Hepatocyte (in vitro differentiated cells): ENCODE measurements around the gene CDH5. TPM values are rescaled to one million over a fixed set of nuclear protein-coding genes. Genes with fewer than 3 reads are reported as not detected.

Source experiments
- DNase-seq: peaks from one replicate; pipeline ENCODE4 v3.0.0-alpha.2; 2016; ENCODE audit warnings: low spot score
- H2AFZ ChIP-seq: fragments of 200-600 bp; sonication (generic); 2 replicates; pipeline ENCODE4 v1.6.0; 2016; ENCODE audit warnings: antibody characterized with exemption, mild to moderate bottlenecking
- H3K27ac ChIP-seq: fragments of 200-600 bp; sonication (generic); 2 replicates; pipeline ENCODE4 v1.5.1; 2016; ENCODE audit warnings: mild to moderate bottlenecking
- H3K27me3 ChIP-seq: fragments of 200-600 bp; sonication (generic); 2 replicates; pipeline ENCODE4 v1.6.1; 2016
- H3K36me3 ChIP-seq: fragments of 200-600 bp; sonication (generic); replicated peaks from 2 replicates; pipeline ENCODE4 v1.5.1; 2016; ENCODE audit warnings: low read depth; ENCODE audit not compliant: insufficient read depth
- H3K4me1 ChIP-seq: fragments of 200-600 bp; sonication (generic); 2 replicates; pipeline ENCODE4 v1.5.1; 2016; ENCODE audit warnings: mild to moderate bottlenecking, moderate library complexity; ENCODE audit not compliant: insufficient read depth
- H3K4me2 ChIP-seq: fragments of 200-600 bp; sonication (generic); 2 replicates; pipeline ENCODE4 v1.6.0; 2016
- H3K4me3 ChIP-seq: fragments of 200-600 bp; sonication (generic); 2 replicates; pipeline ENCODE4 v1.5.1; 2016; ENCODE audit warnings: mild to moderate bottlenecking
- H3K79me2 ChIP-seq: fragments of 200-600 bp; sonication (generic); 2 replicates; pipeline ENCODE4 v1.6.0; 2017; ENCODE audit warnings: mild to moderate bottlenecking
- H3K9me2 ChIP-seq: fragments of 200-600 bp; sonication (generic); replicated peaks from 2 replicates; pipeline ENCODE4 v1.6.0; 2017; ENCODE audit warnings: mild to moderate bottlenecking; ENCODE audit not compliant: insufficient read depth
- H3K9me3 ChIP-seq: fragments of 200-600 bp; sonication (generic); 2 replicates; pipeline ENCODE4 v1.5.1; 2016; ENCODE audit warnings: low read depth, mild to moderate bottlenecking
- H4K20me1 ChIP-seq: fragments of 200-600 bp; sonication (generic); 2 replicates; pipeline ENCODE4 v1.6.0; 2016; ENCODE audit warnings: mild to moderate bottlenecking; ENCODE audit not compliant: insufficient read depth, poor library complexity, severe bottlenecking
- CTCF ChIP-seq: fragments of 200-600 bp; sonication (generic); IDR thresholded peaks from 2 replicates; pipeline ENCODE4 v1.5.1; 2016; ENCODE audit warnings: antibody characterized with exemption, mild to moderate bottlenecking; ENCODE audit not compliant: poor library complexity
- EZH2 ChIP-seq: fragments of 200-600 bp; sonication (generic); IDR thresholded peaks from 2 replicates; pipeline ENCODE4 v1.6.1; 2016; ENCODE audit warnings: antibody characterized with exemption, mild to moderate bottlenecking, borderline replicate concordance
- EZH2phosphoT487 ChIP-seq: fragments of 200-600 bp; sonication (generic); IDR thresholded peaks from one replicate; pipeline ENCODE4 v1.6.1; 2018; ENCODE audit warnings: antibody characterized with exemption, mild to moderate bottlenecking, low read depth, moderate library complexity; ENCODE audit not compliant: unreplicated experiment, severe bottlenecking
- WGBS: methylation state at CpG from one replicate; pipeline ENCODE4 v1.1.6; 2016; ENCODE audit warnings: low lambda C conversion rate; ENCODE audit errors: missing lambda C conversion rate; 5-methylcytosine and 5-hydroxymethylcytosine counted together
- polyA plus RNA-seq: library from polyadenylated mRNA; unstranded; fragments of >200 nt; fragmentation: Nextera tagmentation; extraction: Ambion mirVana; gene quantifications from 2 replicates; pipeline ENCODE4 v1.2.1, GENCODE V29; 2016
- total RNA-seq: library from RNA; depleted of rRNA; stranded (reverse); fragments of >200 nt; gene quantifications from 2 replicates; pipeline ENCODE4 v1.2.3, GENCODE V29; 2014

Gene CDH5
- total and polyA plus RNA-seq, 2 experiments from 2014 or later: 0.88 to 2.2 TPM

GRCh38 chr16:66359811-66360608 is 6.5 kb upstream of the CDH5 start:
- no peak overlapping the region for H3K4me2 ChIP-seq
- H3K9me2 ChIP-seq: no peaks in the 10 kb centered on the region
- DNase-seq: no peak
- no peaks in the 10 kb centered on the region for H3K9me3 ChIP-seq
- no peak overlapping the region for H3K4me3 ChIP-seq
- H2AFZ ChIP-seq: no peak overlapping the region
- H3K27ac ChIP-seq: no peak overlapping the region
- TF ChIP-seq CTCF (no peak), EZH2 (no peak), EZH2phosphoT487 (no peak)
- H3K79me2 ChIP-seq: no peaks in the 10 kb centered on the region
- WGBS: 88% methylated on average over 12 of the region's 12 CpGs
- H3K36me3 ChIP-seq: no peaks in the 10 kb centered on the region
- no peaks in the 10 kb centered on the region for H3K27me3 ChIP-seq
- no peaks in the 10 kb centered on the region for H4K20me1 ChIP-seq
- H3K4me1 ChIP-seq: no peaks in the 10 kb centered on the region

GRCh38 chr16:66360624-66361324 is 5.7 kb upstream of the CDH5 start:
- no peaks in the 10 kb centered on the region for H3K4me1 ChIP-seq
- H2AFZ ChIP-seq: no peak overlapping the region
- no peaks in the 10 kb centered on the region for H3K9me3 ChIP-seq
- no peak for DNase-seq
- H3K27me3 ChIP-seq: no peaks in the 10 kb centered on the region
- no peak overlapping the region for H3K4me3 ChIP-seq
- H3K9me2 ChIP-seq: no peaks in the 10 kb centered on the region
- 76% methylated on average over 12 of the region's 12 CpGs for WGBS
- no peaks in the 10 kb centered on the region for H3K79me2 ChIP-seq
- no peaks in the 10 kb centered on the region for H4K20me1 ChIP-seq
- no peaks in the 10 kb centered on the region for H3K36me3 ChIP-seq
- H3K4me2 ChIP-seq: no peak overlapping the region
- TF ChIP-seq EZH2phosphoT487 (no peak), CTCF (no peak), EZH2 (no peak)
- H3K27ac ChIP-seq: no peak overlapping the region

GRCh38 chr16:66361604-66362135 is 4.8 kb upstream of the CDH5 start:
- 77% methylated on average over 5 of the region's 5 CpGs for WGBS
- H3K9me3 ChIP-seq: no peaks in the 10 kb centered on the region
- TF ChIP-seq EZH2: no peak
- TF ChIP-seq CTCF: no peak
- no peak for TF ChIP-seq EZH2phosphoT487
- no peak overlapping the region for H3K4me3 ChIP-seq
- H3K9me2 ChIP-seq: no peaks in the 10 kb centered on the region
- no peak overlapping the region for H3K27ac ChIP-seq
- H4K20me1 ChIP-seq: no peaks in the 10 kb centered on the region
- H2AFZ ChIP-seq: no peak overlapping the region
- H3K4me1 ChIP-seq: no peaks in the 10 kb centered on the region
- H3K79me2 ChIP-seq: no peaks in the 10 kb centered on the region
- H3K36me3 ChIP-seq: no peaks in the 10 kb centered on the region
- H3K27me3 ChIP-seq: no peaks in the 10 kb centered on the region
- DNase-seq: no peak
- H3K4me2 ChIP-seq: no peak overlapping the region
